SU-DHL-6 (cell line): ENCODE data around the gene NIN.

Experiments used
- EZH2phosphoT487 ChIP-seq: fragments of 200-600 bp; sonication (generic), shearing (Covaris generic); conservative IDR thresholded peaks from 2 replicates; pipeline ENCODE4 v1.6.1; 2018; ENCODE audit warnings: mild to moderate bottlenecking, antibody characterized with exemption, low read length, moderate library complexity, mixed read lengths
- TF ChIP-seq, protein P1 (sequence below): fragments of 200-600 bp; sonication (generic); IDR thresholded peaks from one replicate; pipeline ENCODE4 v1.5.1; 2017; ENCODE audit warnings: antibody characterized with exemption, mild to moderate bottlenecking, low read length, moderate library complexity; ENCODE audit not compliant: insufficient read depth, poor library complexity, severe bottlenecking

DNA sequence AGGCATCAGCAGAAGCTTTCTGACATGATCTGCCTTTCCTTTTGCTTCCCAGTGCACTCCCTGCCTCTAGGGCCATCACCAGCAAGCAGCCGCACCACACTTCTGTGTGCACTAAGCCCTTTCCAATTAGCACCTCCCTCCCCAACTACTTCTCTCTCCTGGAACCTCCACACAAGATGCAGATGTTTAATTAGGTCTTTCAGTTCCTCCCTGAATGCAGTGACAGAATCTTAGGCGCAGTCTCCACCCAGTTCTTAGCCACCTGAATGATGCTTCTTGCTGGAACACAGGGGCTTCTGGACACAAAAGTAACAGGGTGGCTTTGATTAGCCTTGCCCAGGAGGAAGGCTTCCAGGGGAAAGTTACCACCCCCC is 32.9 kb downstream of the NIN start:
- TF ChIP-seq EZH2phosphoT487: no peak
- TF ChIP-seq, protein P1, sequence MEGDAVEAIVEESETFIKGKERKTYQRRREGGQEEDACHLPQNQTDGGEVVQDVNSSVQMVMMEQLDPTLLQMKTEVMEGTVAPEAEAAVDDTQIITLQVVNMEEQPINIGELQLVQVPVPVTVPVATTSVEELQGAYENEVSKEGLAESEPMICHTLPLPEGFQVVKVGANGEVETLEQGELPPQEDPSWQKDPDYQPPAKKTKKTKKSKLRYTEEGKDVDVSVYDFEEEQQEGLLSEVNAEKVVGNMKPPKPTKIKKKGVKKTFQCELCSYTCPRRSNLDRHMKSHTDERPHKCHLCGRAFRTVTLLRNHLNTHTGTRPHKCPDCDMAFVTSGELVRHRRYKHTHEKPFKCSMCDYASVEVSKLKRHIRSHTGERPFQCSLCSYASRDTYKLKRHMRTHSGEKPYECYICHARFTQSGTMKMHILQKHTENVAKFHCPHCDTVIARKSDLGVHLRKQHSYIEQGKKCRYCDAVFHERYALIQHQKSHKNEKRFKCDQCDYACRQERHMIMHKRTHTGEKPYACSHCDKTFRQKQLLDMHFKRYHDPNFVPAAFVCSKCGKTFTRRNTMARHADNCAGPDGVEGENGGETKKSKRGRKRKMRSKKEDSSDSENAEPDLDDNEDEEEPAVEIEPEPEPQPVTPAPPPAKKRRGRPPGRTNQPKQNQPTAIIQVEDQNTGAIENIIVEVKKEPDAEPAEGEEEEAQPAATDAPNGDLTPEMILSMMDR: no peak
